Calu3 (cell line): ENCODE results near the gene IL15. TPM values are rescaled to one million over a fixed set of nuclear protein-coding genes. Genes with fewer than 3 reads are reported as not detected.

ENCODE experiments used
- BruUV-seq: library from RNA; stranded (reverse); fragments of 400-500 nt; replicated peaks from 2 replicates; lab custom pipeline; 2021; lab: Mats Ljungman, UMichigan
- CTCF ChIA-PET: fragments of 300-600 bp; sonication (Branson Sonifier 250); formaldehyde crosslinking; loops from one replicate; lab custom pipeline; 2022; ENCODE audit warnings: antibody characterized with exemption; lab: Charles Lee
- DNase-seq: peaks from one replicate; pipeline ENCODE4 v3.0.0; 2022
- H3K27ac Mint-ChIP-seq: one replicate; pipeline ENCODE4 v1.8.0; 2022; ENCODE audit warnings: mixed read lengths; ENCODE audit not compliant: unreplicated experiment
- H3K27me3 Mint-ChIP-seq: one replicate; pipeline ENCODE4 v1.8.0; 2022; ENCODE audit warnings: mixed read lengths; ENCODE audit not compliant: unreplicated experiment
- H3K36me3 Mint-ChIP-seq: one replicate; pipeline ENCODE4 v1.8.0; 2022; ENCODE audit warnings: mild to moderate bottlenecking, moderate library complexity, mixed read lengths; ENCODE audit not compliant: insufficient read depth, unreplicated experiment
- H3K4me1 Mint-ChIP-seq: one replicate; pipeline ENCODE4 v1.8.0; 2022; ENCODE audit warnings: mild to moderate bottlenecking, low read depth, mixed read lengths; ENCODE audit not compliant: unreplicated experiment
- H3K4me3 Mint-ChIP-seq: one replicate; pipeline ENCODE4 v1.8.0; 2022; ENCODE audit warnings: mild to moderate bottlenecking, low read depth, moderate library complexity, mixed read lengths; ENCODE audit not compliant: unreplicated experiment
- H3K9me3 Mint-ChIP-seq: one replicate; pipeline ENCODE4 v1.8.0; 2022; ENCODE audit warnings: low read depth, mixed read lengths; ENCODE audit not compliant: unreplicated experiment
- CTCF ChIP-seq: fragments of 200-600 bp; IDR thresholded peaks from one replicate; pipeline ENCODE4 v1.8.0; 2022; ENCODE audit warnings: antibody characterized with exemption; ENCODE audit not compliant: unreplicated experiment
- intact Hi-C: fragments of 100-400 bp; cut with micrococcal nuclease; formaldehyde crosslinking; loops from one replicate; pipeline ENCODE4 v1.10.0; 2022; ENCODE audit not compliant: unreplicated experiment
- total RNA-seq: library from RNA; stranded (reverse); gene quantifications from 2 replicates; pipeline ENCODE4 v1.2.3, GENCODE V29; 2022

IL15 gene
- total RNA-seq, 1 experiment from 2014 or later: 4.6 TPM

GRCh38 chr4:141642063-141642462, 5.7 kb downstream of the IL15 start:
- CTCF ChIA-PET: interaction anchor here (0.8 kb wide), 1 partner anchor 12 kb away, joined by 3 read pairs; no protein-coding TSS in a partner anchor
- intact Hi-C loops: no loop called here
- no peak for DNase-seq
- Mint-ChIP-seq H3K4me1 (peaks cover 36% of the 10 kb centered on the region), H3K27me3 (no peaks in the 10 kb centered on the region), H3K4me3 (no peak overlapping the region), H3K36me3 (peaks cover 4% of the 10 kb centered on the region), H3K9me3 (no peaks in the 10 kb centered on the region), H3K27ac (no peak overlapping the region)
- no peak for TF ChIP-seq CTCF
- BruUV-seq: no TSS peak

DNA sequence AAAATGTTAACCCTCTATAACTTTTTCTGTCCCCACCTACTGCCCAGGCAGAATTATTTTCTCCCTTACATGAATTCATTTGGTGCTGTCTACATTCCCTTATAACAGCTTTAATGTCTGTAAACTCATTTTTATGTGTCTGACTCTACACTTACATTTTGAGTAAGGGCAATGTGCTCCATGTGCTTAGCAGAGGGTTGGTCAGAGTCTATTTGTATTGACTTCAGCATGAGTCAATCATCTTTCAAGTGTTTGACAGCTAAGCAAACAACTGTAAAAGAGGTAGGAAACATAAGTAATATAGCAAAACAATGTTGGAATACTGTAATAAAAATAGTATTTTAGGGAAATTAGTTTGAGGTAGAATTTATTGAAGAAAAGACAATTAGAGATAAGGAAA, 6.3 kb downstream of the IL15 start:
- no peaks in the 10 kb centered on the region for H3K27me3 Mint-ChIP-seq
- CTCF ChIA-PET: interaction anchor here (0.8 kb wide), 1 partner anchor 12 kb away, joined by 3 read pairs; no protein-coding TSS in a partner anchor
- H3K4me3 Mint-ChIP-seq: no peak overlapping the region
- no peak overlapping the region for H3K27ac Mint-ChIP-seq
- H3K9me3 Mint-ChIP-seq: no peaks in the 10 kb centered on the region
- DNase-seq: no peak
- H3K36me3 Mint-ChIP-seq: no peaks in the 10 kb centered on the region
- H3K4me1 Mint-ChIP-seq: peaks cover 43% of the 10 kb centered on the region
- intact Hi-C loops: no loop called here
- no TSS peak for BruUV-seq
- no peak for TF ChIP-seq CTCF

DNA sequence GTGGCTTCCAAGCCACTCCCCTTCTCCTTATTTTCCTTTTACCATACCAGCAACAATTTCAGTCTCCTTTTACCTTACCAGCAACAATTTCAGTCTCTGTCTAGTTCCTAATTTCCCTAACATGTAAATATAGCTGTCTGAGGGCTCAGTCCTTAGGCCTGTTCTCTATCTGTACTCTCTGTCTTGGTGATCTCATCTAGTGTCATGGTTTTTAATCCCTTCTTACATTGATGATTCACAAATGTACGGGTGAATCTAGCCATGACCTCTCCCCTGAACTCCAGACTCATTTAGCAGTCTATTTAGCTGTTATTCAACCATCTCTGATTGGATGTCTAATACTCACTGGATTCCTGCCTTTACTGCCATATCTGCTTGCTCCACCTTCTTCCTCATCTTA, 7.2 kb downstream of the IL15 start:
- no peak for DNase-seq
- Mint-ChIP-seq H3K4me1 (peaks cover 41% of the 10 kb centered on the region), H3K9me3 (no peaks in the 10 kb centered on the region), H3K4me3 (no peak overlapping the region), H3K27ac (no peak overlapping the region), H3K27me3 (no peaks in the 10 kb centered on the region), H3K36me3 (no peaks in the 10 kb centered on the region)
- no TSS peak for BruUV-seq
- CTCF ChIA-PET: no interaction called here
- intact Hi-C loops: no loop called here
- no peak for TF ChIP-seq CTCF

- Mint-ChIP-seq H3K27ac (no peak overlapping the region), H3K9me3 (no peaks in the 10 kb centered on the region), H3K4me3 (no peak overlapping the region), H3K36me3 (no peaks in the 10 kb centered on the region), H3K27me3 (no peaks in the 10 kb centered on the region), H3K4me1 (peaks cover 47% of the 10 kb centered on the region)
- no peak for TF ChIP-seq CTCF
- CTCF ChIA-PET: no interaction called here
- DNase-seq: no peak
- no TSS peak for BruUV-seq
- intact Hi-C loops: no loop called here
Measured at GRCh38 chr4:141645611-141646340, 9.4 kb downstream of the IL15 start.
